GM12875 (cell line): ENCODE results near the gene FNDC11.
A peak's percentile ranks its signal among the peaks of the same experiment; 100 is the strongest.

Experiments
- H3K4me3 ChIP-seq: one replicate; pipeline ENCODE4 v1.5.1; 2011; ENCODE audit warnings: low read depth, low read length, control low read depth
- TF ChIP-seq, protein P1 (sequence below): IDR thresholded peaks from 2 replicates; pipeline ENCODE4 v1.5.1; 2011; ENCODE audit warnings: low read depth, mild to moderate bottlenecking, control low read depth, inconsistent platforms, low read length, moderate library complexity, borderline replicate concordance; ENCODE audit not compliant: insufficient read depth

Gene FNDC11

DNA sequence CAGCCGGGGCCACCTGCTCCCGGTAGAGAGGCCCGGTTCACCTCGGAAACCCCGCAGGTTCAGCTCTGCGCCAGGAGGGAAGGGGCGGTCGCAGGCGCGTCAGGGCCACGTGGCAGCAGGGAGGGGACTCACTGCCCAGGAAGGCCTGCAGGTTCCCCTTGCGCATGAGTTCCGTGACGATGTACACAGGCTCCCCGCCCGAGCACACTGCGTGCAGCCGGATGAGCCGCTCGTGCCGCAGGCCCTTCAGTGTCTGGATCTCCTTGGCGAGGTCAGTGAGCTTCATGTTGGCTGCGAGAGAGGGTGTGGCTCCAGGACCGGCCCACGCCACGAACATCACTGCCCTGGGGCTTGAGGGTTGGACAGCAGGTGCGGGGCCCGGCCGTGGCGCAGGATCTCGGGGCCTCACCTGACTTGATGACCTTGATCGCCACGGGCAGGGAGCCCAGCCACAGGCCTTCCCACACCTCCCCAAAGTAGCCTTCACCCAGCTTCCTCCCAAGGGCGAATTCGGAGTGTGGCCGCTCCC is 11.9 kb upstream of the FNDC11 start:
- TF ChIP-seq, protein P1, sequence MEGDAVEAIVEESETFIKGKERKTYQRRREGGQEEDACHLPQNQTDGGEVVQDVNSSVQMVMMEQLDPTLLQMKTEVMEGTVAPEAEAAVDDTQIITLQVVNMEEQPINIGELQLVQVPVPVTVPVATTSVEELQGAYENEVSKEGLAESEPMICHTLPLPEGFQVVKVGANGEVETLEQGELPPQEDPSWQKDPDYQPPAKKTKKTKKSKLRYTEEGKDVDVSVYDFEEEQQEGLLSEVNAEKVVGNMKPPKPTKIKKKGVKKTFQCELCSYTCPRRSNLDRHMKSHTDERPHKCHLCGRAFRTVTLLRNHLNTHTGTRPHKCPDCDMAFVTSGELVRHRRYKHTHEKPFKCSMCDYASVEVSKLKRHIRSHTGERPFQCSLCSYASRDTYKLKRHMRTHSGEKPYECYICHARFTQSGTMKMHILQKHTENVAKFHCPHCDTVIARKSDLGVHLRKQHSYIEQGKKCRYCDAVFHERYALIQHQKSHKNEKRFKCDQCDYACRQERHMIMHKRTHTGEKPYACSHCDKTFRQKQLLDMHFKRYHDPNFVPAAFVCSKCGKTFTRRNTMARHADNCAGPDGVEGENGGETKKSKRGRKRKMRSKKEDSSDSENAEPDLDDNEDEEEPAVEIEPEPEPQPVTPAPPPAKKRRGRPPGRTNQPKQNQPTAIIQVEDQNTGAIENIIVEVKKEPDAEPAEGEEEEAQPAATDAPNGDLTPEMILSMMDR = no peak
- peak overlapping the region; percentile 30 for H3K4me3 ChIP-seq

- TF ChIP-seq, protein P1 = no peak
- peak overlapping the region; percentile 30 for H3K4me3 ChIP-seq
These were observed 11.3 kb upstream of the FNDC11 start for GRCh38 chr20:63542696-63543095.

GRCh38 chr20:63543131-63543530 is 10.8 kb upstream of the FNDC11 start:
- TF ChIP-seq, protein P1 = no peak
- no peak overlapping the region for H3K4me3 ChIP-seq

GRCh38 chr20:63543733-63544132 is 10.2 kb upstream of the FNDC11 start:
- H3K4me3 ChIP-seq = no peak overlapping the region
- TF ChIP-seq, protein P1 = no peak

DNA sequence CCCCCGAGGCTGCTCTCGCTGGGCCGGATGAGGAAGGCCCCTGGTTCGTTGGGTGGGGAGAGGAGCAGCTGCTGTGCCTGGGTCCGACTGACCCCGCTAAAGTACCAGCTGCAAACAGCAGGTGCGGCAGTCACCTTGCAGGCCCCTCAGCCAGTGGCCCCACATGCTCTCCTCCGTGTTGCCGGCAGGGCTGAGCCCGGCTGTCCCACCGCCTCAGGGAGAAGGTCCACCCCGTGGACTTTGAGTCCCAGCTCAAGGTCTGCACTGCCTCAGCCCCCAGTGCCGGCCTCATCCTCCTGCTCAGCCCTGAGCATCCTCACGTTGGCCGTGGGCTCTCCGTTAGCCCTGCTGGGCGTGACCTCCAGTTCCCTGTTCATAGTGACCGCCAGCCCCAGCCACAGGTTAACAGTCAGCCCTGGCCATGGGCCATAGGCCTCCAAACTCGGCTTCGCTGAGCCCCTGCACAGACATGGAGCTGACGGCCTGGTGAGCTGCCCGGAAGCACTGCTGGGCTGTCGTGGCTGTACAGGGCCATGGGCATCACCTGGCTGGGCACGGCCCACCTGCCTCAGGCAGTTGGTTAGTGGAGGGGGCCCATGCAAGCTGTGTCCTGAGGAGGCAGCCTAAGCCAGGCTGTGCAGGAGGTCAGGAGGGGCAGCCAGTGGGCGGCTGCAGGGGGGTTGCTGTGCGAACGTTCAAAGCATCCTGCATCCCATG is 9.6 kb upstream of the FNDC11 start:
- no peak overlapping the region for H3K4me3 ChIP-seq
- TF ChIP-seq, protein P1 = no peak

- H3K4me3 ChIP-seq = no peak overlapping the region
These were observed 8.9 kb upstream of the FNDC11 start for GRCh38 chr20:63544958-63545516.

More at GRCh38 chr20:63544958-63545516, 8.9 kb upstream of the FNDC11 start:
- TF ChIP-seq, protein P1 = no peak
